Astrocyte of the spinal cord (primary cell): ENCODE results near the gene MAVS.

Experiments used
- DNase-seq: peaks from one replicate; pipeline ENCODE4 v3.0.0; 2011; ENCODE audit warnings: low read depth, low spot score
- H3K4me3 ChIP-seq: 2 replicates; pipeline ENCODE4 v1.5.1; 2011; ENCODE audit warnings: low read depth, mild to moderate bottlenecking, low read length, moderate library complexity
- in situ Hi-C: cut with HindIII; loops from 2 replicates; pipeline ENCODE4 v1.10.0; 2017; ENCODE audit warnings: low sequenced_read_pairs
- TF ChIP-seq, protein P1 (sequence below): IDR thresholded peaks from 2 replicates; pipeline ENCODE4 v1.5.1; 2012; ENCODE audit warnings: low read depth, mild to moderate bottlenecking, low read length, inconsistent platforms

The MAVS gene

DNA sequence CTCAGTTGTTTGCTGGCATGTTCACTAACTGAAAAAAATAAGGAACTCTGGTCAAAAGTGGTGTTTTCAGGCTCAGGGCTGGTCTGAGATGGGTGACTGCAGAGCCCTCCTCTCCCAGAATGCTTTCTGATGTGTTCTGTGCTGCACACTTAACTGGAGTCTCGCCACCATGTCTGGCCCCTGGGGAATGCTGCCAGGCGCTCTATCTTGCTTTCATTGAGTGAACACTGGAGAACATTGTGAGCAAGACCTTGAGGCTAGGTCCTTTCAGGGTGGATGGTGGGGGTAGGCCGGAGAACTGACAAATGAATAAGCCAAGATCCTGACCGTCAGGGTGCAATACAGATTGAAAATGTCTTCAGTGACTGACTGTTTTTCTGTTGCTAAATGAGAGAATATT is 62.0 kb downstream of the MAVS start:
- DNase-seq = no peak
- in situ Hi-C loops = no loop called here
- TF ChIP-seq, protein P1, sequence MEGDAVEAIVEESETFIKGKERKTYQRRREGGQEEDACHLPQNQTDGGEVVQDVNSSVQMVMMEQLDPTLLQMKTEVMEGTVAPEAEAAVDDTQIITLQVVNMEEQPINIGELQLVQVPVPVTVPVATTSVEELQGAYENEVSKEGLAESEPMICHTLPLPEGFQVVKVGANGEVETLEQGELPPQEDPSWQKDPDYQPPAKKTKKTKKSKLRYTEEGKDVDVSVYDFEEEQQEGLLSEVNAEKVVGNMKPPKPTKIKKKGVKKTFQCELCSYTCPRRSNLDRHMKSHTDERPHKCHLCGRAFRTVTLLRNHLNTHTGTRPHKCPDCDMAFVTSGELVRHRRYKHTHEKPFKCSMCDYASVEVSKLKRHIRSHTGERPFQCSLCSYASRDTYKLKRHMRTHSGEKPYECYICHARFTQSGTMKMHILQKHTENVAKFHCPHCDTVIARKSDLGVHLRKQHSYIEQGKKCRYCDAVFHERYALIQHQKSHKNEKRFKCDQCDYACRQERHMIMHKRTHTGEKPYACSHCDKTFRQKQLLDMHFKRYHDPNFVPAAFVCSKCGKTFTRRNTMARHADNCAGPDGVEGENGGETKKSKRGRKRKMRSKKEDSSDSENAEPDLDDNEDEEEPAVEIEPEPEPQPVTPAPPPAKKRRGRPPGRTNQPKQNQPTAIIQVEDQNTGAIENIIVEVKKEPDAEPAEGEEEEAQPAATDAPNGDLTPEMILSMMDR = no peak
- no peak overlapping the region for H3K4me3 ChIP-seq

DNA sequence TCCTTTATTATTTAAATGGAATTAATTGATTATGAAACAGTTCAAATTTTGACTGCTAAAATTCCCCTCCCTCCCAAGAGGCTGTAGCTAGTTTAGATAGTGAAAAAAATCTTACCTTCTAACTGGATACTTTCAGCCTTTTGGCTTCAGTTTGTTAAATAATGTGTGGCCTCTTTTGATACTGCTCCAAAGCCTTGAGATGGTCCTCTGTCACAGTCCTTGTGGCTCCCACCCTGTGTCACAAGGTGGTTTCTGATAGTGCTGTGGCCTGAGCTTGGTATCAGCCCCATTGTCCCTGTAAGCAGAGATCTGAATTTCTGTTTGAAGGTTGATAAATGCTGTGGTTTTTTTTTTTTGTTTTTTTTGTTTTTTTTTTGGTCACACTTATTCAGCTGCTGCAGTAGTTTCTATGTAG is 63.3 kb downstream of the MAVS start:
- TF ChIP-seq, protein P1 = no peak
- no peak for DNase-seq
- H3K4me3 ChIP-seq = no peak overlapping the region
- in situ Hi-C loops = no loop called here

DNA sequence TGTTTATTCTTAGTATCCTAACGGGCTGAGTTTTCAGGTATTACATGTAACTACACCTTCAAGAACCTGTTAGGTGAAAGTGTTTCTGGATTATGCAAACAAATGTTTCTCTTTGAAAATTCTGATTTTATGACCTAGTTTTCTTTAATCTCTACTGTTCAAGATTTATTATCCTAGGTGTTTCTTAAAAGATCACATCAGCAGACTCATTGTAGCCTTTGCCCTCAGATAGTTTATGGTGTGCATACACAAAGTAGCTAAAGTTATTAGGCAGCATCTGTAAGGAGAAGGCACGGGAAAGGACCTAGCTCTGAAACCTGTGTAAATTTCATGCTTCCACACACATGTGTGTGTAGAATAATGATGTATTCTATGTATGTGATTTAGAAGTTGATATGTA is 64.2 kb downstream of the MAVS start:
- H3K4me3 ChIP-seq = no peak overlapping the region
- TF ChIP-seq, protein P1 = no peak
- in situ Hi-C loops = no loop called here
- DNase-seq = no peak

DNA sequence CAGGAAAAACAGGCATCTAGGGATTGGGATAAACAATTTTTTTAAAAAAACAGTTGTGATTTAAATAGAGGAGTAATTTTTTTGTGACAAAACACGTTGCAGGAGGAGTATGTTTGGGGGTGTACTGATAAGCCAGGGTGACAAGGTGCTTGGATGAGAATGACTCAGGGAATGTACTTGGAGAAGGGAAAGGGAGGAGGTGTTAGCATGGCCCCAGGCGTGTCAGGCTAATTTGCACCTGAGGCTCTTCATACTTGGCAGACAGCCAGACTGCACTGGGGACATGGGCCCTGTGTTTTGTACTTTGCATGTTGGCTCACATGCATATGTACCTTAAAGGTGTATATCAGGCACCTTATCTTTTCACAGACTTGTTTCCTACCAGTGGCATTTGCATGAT is 65.3 kb downstream of the MAVS start:
- H3K4me3 ChIP-seq = no peak overlapping the region
- in situ Hi-C loops = no loop called here
- DNase-seq = no peak
- TF ChIP-seq, protein P1 = no peak

DNA sequence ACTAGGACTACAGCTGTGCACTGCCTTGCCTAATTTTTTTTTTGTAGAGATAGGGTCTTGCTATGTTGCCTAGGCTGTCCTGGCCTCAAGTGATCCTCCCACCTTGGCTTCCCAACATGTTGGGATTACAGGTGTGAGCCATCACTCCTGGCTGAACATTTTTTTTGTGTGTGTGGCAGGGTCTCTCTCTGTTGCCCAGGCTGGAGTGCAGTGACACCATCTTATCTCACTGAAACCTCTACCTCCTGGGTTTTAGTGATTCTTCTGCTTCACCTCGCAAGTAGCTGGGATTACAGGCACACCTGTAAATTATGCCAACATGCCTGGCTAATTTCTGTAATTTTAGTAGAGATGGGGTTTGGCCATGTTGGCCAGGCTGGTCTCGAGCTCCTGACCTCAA is 67.8 kb downstream of the MAVS start:
- in situ Hi-C loops = no loop called here
- TF ChIP-seq, protein P1 = no peak
- no peak for DNase-seq
- no peak overlapping the region for H3K4me3 ChIP-seq

DNA sequence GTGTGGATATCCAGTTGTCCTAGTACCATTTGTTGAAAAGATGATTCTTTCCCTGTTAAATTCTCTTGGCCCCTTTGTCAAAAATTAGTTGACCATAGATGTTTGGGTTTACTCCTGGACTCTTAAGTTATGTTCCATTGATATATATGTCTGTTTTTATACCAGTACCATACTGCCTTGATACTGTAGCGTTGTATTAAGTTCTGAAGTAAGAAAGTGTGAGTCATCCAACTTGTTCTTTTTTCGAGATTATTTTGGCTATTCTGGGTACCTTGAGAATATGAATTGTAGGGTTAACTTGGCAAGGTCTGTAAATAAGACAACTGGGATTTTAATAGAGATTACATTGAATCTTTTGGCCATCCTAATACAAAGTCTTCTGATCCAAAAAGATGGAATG is 69.1 kb downstream of the MAVS start:
- no peak overlapping the region for H3K4me3 ChIP-seq
- in situ Hi-C loops = no loop called here
- TF ChIP-seq, protein P1 = no peak
- DNase-seq = no peak

DNA sequence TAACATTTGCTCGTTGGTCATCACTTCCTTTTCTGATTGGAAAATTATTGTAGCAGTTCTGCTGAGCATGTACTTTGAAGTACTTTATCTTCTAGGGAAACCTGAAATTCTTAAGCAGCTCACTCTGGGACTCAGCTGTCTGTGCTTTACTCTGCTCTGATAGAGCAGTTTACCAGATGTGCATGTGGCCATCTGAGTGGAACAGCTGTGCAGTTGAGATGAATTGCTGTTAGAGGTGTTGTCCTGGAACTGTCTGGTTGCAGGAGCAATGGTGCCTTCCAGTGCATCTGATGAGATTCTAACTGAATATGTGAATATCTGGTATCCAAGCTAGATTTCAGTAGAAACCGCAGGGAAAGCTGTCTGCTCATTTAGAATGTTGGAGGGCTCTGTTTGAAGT is 69.7 kb downstream of the MAVS start:
- TF ChIP-seq, protein P1 = no peak
- in situ Hi-C loops = no loop called here

More for the DNA sequence above, 69.7 kb downstream of the MAVS start:
- H3K4me3 ChIP-seq = no peak overlapping the region
- DNase-seq = no peak
